Measurements from ENCODE around the gene FBXL16. TPM values are rescaled to one million over a fixed set of nuclear protein-coding genes. Genes with fewer than 3 reads are reported as not detected.
"Not testable (repeated sequence)": the region's sequence is repeated elsewhere in the genome, so short reads cannot be mapped to it uniquely, and the experiment has no call there.

FBXL16 gene
- 0.13 and 0.65 TPM in 2 replicates for total RNA-seq (ENCODE audit: low replicate concordance)

DNA sequence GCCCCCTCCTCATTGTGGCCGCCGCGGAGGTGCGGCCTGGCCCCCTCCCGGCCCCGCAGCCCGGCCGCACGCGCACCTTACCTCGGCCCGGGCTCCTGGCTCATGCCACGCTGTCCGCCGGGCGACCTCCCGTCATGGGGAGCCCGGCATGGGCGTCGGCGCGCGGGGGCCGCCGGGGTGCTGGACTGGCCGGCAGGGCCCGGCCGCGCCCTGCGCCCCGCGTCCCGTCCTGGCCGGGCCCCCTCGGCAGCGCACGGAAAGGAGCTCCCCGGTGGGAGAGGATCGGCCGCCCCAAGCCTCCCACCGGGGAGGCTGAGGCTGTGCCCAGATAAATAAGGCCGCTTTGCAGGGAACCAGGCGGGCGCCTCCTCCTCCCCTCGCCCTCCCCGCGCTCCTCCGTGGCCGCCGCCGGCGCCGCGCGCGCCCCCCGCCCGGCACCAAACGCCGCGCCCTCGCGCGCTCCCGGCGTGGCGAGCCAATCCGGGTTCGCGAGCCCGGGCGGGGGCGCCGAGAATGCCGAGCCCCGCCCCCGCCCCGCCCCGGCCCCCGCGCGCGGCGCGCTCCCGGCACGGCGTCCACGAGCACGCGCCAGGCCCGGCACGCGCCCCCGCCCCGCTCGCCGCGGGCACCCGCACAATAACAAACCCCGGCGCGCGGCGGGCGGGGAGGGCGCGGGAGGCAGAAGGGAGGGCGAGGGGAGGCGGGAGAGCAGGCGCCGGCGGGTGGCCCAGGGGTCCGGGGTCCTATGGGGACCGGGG lies at the start of gene FBXL16:
FBXL16 (minus strand) TSS at position 371 of the 758 bp plus-strand sequence. CDS start 8,396 bp downstream, outside the sequence.
- peak within 1 kb of the TSS; percentile 74 for H3K4me3 Mint-ChIP-seq
- Histone ChIP-seq H3K9me3 (ENCODE audit: low read depth) (no peaks in the 10 kb centered on the region), H4K20me1 (ENCODE audit: low read depth) (peaks cover 70% of the 10 kb centered on the region), H3K79me2 (ENCODE audit: low read depth) (no peaks in the 10 kb centered on the region), H2AFZ (replicated peaks) (no peak within 1 kb of the TSS), H3F3A (ENCODE audit: low read depth) (peaks cover 18% of the 10 kb centered on the region), H3K4me2 (peak within 1 kb of the TSS; percentile 69), H3K36me3 (no peaks in the 10 kb centered on the region), H3K4me1 (peaks cover 6% of the 10 kb centered on the region), H3K27me3 (peaks cover 100% of the 10 kb centered on the region), H3K27ac (no peak within 1 kb of the TSS), H3K4me3 (peak within 1 kb of the TSS; percentile 31), H3K9ac (no peak within 1 kb of the TSS)
- peak; percentile 58 for DNase-seq (ENCODE audit: low spot score)
- no peaks in the 10 kb centered on the region for H3K36me3 Mint-ChIP-seq
- H3K9me3 Mint-ChIP-seq = no peaks in the 10 kb centered on the region
- H3K4me1 Mint-ChIP-seq = peaks cover 23% of the 10 kb centered on the region
- peaks cover 56% of the 10 kb centered on the region for H3K27me3 Mint-ChIP-seq (ENCODE audit: insufficient read depth, low read depth)
- no peak within 1 kb of the TSS for H3K27ac Mint-ChIP-seq
- TF ChIP-seq, protein P1, sequence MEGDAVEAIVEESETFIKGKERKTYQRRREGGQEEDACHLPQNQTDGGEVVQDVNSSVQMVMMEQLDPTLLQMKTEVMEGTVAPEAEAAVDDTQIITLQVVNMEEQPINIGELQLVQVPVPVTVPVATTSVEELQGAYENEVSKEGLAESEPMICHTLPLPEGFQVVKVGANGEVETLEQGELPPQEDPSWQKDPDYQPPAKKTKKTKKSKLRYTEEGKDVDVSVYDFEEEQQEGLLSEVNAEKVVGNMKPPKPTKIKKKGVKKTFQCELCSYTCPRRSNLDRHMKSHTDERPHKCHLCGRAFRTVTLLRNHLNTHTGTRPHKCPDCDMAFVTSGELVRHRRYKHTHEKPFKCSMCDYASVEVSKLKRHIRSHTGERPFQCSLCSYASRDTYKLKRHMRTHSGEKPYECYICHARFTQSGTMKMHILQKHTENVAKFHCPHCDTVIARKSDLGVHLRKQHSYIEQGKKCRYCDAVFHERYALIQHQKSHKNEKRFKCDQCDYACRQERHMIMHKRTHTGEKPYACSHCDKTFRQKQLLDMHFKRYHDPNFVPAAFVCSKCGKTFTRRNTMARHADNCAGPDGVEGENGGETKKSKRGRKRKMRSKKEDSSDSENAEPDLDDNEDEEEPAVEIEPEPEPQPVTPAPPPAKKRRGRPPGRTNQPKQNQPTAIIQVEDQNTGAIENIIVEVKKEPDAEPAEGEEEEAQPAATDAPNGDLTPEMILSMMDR (IDR thresholded peaks at IDR 0.05) = no peak
- TF ChIP-seq EZH2phosphoT487 (IDR thresholded peaks at IDR 0.05) (no peak), EZH2 (IDR thresholded peaks at IDR 0.05) (no peak)

- H3K27ac Mint-ChIP-seq = no peak overlapping the region
- Histone ChIP-seq H3K79me2 (ENCODE audit: low read depth) (no peaks in the 10 kb centered on the region), H3K4me1 (peaks cover 22% of the 10 kb centered on the region), H3K36me3 (no peaks in the 10 kb centered on the region), H3K27ac (no peak overlapping the region), H3K4me2 (no peak overlapping the region), H3K9ac (no peak overlapping the region), H3K4me3 (no peak overlapping the region), H2AFZ (replicated peaks) (no peak overlapping the region), H3F3A (ENCODE audit: low read depth) (peaks cover 26% of the 10 kb centered on the region), H4K20me1 (ENCODE audit: low read depth) (no peaks in the 10 kb centered on the region), H3K27me3 (no peaks in the 10 kb centered on the region), H3K9me3 (ENCODE audit: low read depth) (no peaks in the 10 kb centered on the region)
- TF ChIP-seq EZH2 (IDR thresholded peaks at IDR 0.05) (no peak), EZH2phosphoT487 (IDR thresholded peaks at IDR 0.05) (no peak)
- TF ChIP-seq, protein P1 (IDR thresholded peaks at IDR 0.05) = no peak
- peaks cover 10% of the 10 kb centered on the region for H3K9me3 Mint-ChIP-seq
- DNase-seq (ENCODE audit: low spot score) = no peak
- H3K4me1 Mint-ChIP-seq = peaks cover 38% of the 10 kb centered on the region
- peaks cover 15% of the 10 kb centered on the region for H3K27me3 Mint-ChIP-seq (ENCODE audit: insufficient read depth, low read depth)
- H3K4me3 Mint-ChIP-seq = no peak overlapping the region
- no peaks in the 10 kb centered on the region for H3K36me3 Mint-ChIP-seq
Observed at GRCh38 chr16:754656-755055, 49.1 kb upstream of the FBXL16 start.

DNA sequence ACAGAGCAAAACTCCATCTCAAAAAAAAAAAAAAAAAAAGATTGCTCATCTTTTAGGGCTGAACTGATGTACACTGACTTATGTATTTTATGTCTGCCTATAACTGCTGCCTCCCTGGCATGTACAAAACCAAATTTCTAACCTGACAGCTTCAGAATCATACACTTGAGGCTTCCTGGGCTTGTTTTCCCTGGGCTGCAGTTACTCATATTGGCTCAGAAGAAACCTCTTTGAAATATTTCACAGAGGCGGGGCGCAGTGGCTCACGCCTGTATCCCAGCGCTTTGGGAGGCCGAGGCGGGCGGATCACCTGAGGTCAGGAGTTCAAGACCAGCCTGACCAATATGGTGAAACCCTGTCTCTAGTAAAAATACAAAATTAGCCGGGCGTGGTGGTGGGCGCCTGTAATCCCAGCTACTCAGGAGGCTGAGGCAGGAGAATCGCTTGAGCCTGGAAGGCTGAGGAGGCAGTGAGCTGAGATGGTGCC lies 48.6 kb upstream of the FBXL16 start:
- Mint-ChIP-seq H3K9me3 (peaks cover 10% of the 10 kb centered on the region), H3K27me3 (ENCODE audit: insufficient read depth, low read depth) (peaks cover 13% of the 10 kb centered on the region), H3K4me1 (peaks cover 37% of the 10 kb centered on the region)
- H3K27ac Mint-ChIP-seq; H3K4me2 ChIP-seq; H3K4me3 ChIP-seq; H3K27ac ChIP-seq; H3K36me3 Mint-ChIP-seq; H3K27me3 ChIP-seq; H4K20me1 ChIP-seq (ENCODE audit: low read depth); H2AFZ ChIP-seq (replicated peaks); H3K9ac ChIP-seq; H3K36me3 ChIP-seq; DNase-seq (ENCODE audit: low spot score); H3K79me2 ChIP-seq (ENCODE audit: low read depth); H3K4me3 Mint-ChIP-seq; H3K9me3 ChIP-seq (ENCODE audit: low read depth): not testable (repeated sequence)
- Histone ChIP-seq H3F3A (ENCODE audit: low read depth) (peaks cover 21% of the 10 kb centered on the region), H3K4me1 (peaks cover 22% of the 10 kb centered on the region)

DNA sequence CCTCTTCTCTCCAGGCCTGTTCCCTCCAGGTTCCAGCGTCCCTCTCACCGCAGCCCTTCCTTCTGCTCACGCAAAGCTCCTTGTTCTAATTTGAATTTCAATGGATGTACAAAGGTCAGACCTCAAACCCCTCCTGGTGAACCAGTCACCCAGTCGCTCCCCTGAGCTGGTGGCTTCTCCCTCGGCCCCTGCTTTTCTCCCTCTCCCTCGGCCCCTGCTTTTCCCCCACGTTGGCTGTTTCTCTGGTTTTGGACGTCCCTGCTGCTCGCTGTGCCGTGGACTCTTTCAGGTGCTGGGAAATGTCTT lies 46.4 kb upstream of the FBXL16 start:
- Mint-ChIP-seq H3K9me3 (peaks cover 5% of the 10 kb centered on the region), H3K4me3 (peak overlapping the region; percentile 73), H3K27ac (peak overlapping the region; percentile 93), H3K36me3 (no peaks in the 10 kb centered on the region), H3K27me3 (ENCODE audit: insufficient read depth, low read depth) (peaks cover 10% of the 10 kb centered on the region), H3K4me1 (peaks cover 34% of the 10 kb centered on the region)
- H3K4me3 ChIP-seq = peak overlapping the region; percentile 18
- H3K9me3 ChIP-seq (ENCODE audit: low read depth) = no peaks in the 10 kb centered on the region
- H3K4me1 ChIP-seq = peaks cover 22% of the 10 kb centered on the region
- H3K79me2 ChIP-seq (ENCODE audit: low read depth) = no peaks in the 10 kb centered on the region
- no peak overlapping the region for H3K9ac ChIP-seq
- peaks cover 21% of the 10 kb centered on the region for H3F3A ChIP-seq (ENCODE audit: low read depth)
- no peaks in the 10 kb centered on the region for H3K36me3 ChIP-seq
- H2AFZ ChIP-seq (replicated peaks) = peak overlapping the region; percentile 81
- TF ChIP-seq, protein P1 (IDR thresholded peaks at IDR 0.05) = no peak
- no peak for TF ChIP-seq EZH2 (IDR thresholded peaks at IDR 0.05)
- TF ChIP-seq EZH2phosphoT487 (IDR thresholded peaks at IDR 0.05) = no peak
- peak overlapping the region; percentile 73 for H3K4me2 ChIP-seq
- H3K27me3 ChIP-seq = no peaks in the 10 kb centered on the region
- H4K20me1 ChIP-seq (ENCODE audit: low read depth) = no peaks in the 10 kb centered on the region
- peak; percentile 61 for DNase-seq (ENCODE audit: low spot score)
- no peak overlapping the region for H3K27ac ChIP-seq
